GM19452 (cell line): Measurements from ENCODE around the gene SEC31A.
"Not testable (repeated sequence)": the region's sequence is repeated elsewhere in the genome, so short reads cannot be mapped to it uniquely, and the experiment has no call there.

Experiments used
- ATAC-seq: cut with Tn5 transposase; IDR thresholded peaks from one replicate; pipeline ENCODE4 v1.9.1; 2021; ENCODE audit not compliant: unreplicated experiment

SEC31A gene

GRCh38 chr4:82893942-82894341 lies 3.0 kb upstream of the SEC31A start:
- ATAC-seq: no peak

GRCh38 chr4:82892467-82892802 lies 1.5 kb upstream of the SEC31A start:
- ATAC-seq: no peak

GRCh38 chr4:82891707-82892466 lies 934 bp upstream of the SEC31A start:
- no peak for ATAC-seq

GRCh38 chr4:82890528-82890900 lies 439 bp downstream of the SEC31A start:
- ATAC-seq: no peak

- ATAC-seq: no peak
Measured at GRCh38 chr4:82889287-82889686, 1.7 kb downstream of the SEC31A start.

- ATAC-seq: no peak
Measured at GRCh38 chr4:82886147-82886942, 4.6 kb downstream of the SEC31A start.

- ATAC-seq: no peak
Measured at GRCh38 chr4:82885410-82885809, 5.5 kb downstream of the SEC31A start.

GRCh38 chr4:82868572-82868971 lies 22.4 kb downstream of the SEC31A start:
- no peak for ATAC-seq

GRCh38 chr4:82866706-82867385 lies 24.1 kb downstream of the SEC31A start:
- ATAC-seq: no peak

- not testable (repeated sequence) for ATAC-seq
Measured at GRCh38 chr4:82866033-82866432, 24.9 kb downstream of the SEC31A start.

GRCh38 chr4:82865592-82865991 lies 25.4 kb downstream of the SEC31A start:
- no peak for ATAC-seq

- no peak for ATAC-seq
Measured at GRCh38 chr4:82864336-82864979, 26.5 kb downstream of the SEC31A start.

- no peak for ATAC-seq
Measured at GRCh38 chr4:82861529-82861928, 29.4 kb downstream of the SEC31A start.

GRCh38 chr4:82860487-82860886 lies 30.5 kb downstream of the SEC31A start:
- not testable (repeated sequence) for ATAC-seq

- no peak for ATAC-seq
Measured at GRCh38 chr4:82852751-82853285, 38.1 kb downstream of the SEC31A start.

GRCh38 chr4:82851885-82852750 lies 38.8 kb downstream of the SEC31A start:
- no peak for ATAC-seq

- ATAC-seq: no peak
Measured at GRCh38 chr4:82851318-82851717, 39.6 kb downstream of the SEC31A start.

- ATAC-seq: no peak
Measured at GRCh38 chr4:82850684-82851083, 40.3 kb downstream of the SEC31A start.

GRCh38 chr4:82848706-82849105 lies 42.2 kb downstream of the SEC31A start:
- ATAC-seq: no peak

- ATAC-seq: no peak
Measured at GRCh38 chr4:82842593-82842992, 48.4 kb downstream of the SEC31A start.
